GM12801 (cell line): Measurements from ENCODE around the gene MTHFR.

Experiments
- TF ChIP-seq, protein P1 (sequence below): IDR thresholded peaks from one replicate; pipeline ENCODE4 v1.5.1; 2011; ENCODE audit warnings: control low read depth; ENCODE audit not compliant: insufficient read length; ENCODE audit errors: extremely low read depth

MTHFR gene

GRCh38 chr1:11764115-11764514 is 41.6 kb downstream of the MTHFR start:
- TF ChIP-seq, protein P1, sequence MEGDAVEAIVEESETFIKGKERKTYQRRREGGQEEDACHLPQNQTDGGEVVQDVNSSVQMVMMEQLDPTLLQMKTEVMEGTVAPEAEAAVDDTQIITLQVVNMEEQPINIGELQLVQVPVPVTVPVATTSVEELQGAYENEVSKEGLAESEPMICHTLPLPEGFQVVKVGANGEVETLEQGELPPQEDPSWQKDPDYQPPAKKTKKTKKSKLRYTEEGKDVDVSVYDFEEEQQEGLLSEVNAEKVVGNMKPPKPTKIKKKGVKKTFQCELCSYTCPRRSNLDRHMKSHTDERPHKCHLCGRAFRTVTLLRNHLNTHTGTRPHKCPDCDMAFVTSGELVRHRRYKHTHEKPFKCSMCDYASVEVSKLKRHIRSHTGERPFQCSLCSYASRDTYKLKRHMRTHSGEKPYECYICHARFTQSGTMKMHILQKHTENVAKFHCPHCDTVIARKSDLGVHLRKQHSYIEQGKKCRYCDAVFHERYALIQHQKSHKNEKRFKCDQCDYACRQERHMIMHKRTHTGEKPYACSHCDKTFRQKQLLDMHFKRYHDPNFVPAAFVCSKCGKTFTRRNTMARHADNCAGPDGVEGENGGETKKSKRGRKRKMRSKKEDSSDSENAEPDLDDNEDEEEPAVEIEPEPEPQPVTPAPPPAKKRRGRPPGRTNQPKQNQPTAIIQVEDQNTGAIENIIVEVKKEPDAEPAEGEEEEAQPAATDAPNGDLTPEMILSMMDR, result no peak

GRCh38 chr1:11761988-11762406 is 43.8 kb downstream of the MTHFR start, which contains the start of gene C1orf167:
TSS of gene C1orf167 (plus strand) at chr1:11762193. CDS start at chr1:11764401, 2,208 bp downstream.
- TF ChIP-seq, protein P1, result no peak

DNA sequence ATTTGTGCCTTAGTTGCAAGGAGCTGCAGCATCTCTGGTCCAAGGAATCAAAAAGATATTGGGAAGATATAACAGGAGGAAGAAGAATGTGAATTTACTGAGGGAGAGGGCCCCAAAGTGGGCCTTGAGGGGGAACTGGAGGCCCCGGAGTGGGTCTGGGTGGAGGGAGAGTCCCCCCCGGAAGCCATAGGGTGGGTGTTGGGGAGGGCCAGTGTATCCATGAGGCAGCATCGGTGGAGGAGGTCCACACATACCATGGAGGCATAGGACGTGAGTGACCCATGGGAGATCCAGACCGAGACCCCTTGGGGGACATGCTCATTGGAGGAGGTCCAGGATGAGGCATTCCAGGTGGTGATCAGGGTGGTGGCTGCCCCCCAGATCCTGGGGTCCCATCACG is 44.5 kb downstream of the MTHFR start:
- TF ChIP-seq, protein P1, result no peak

GRCh38 chr1:11759791-11760190 is 46.0 kb downstream of the MTHFR start:
- TF ChIP-seq, protein P1, result no peak

DNA sequence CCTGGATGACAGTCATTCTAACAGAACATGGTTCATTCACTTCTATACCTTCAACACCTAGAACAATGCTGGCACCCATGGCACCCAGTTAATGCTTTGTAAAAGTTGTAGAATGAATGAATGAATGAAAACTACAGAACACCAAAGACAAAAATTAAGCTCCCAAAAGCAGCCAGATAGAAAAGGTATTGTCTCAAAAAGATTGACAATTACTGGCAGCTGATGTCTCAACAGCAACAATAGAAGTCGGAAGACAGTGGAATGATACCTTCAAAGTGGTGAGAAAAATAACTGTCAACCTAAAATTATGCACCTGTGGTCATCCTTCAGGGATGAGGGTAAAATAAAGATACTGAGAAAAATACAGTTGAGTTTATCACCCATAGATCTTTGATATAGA is 48.7 kb downstream of the MTHFR start:
- TF ChIP-seq, protein P1, result no peak

DNA sequence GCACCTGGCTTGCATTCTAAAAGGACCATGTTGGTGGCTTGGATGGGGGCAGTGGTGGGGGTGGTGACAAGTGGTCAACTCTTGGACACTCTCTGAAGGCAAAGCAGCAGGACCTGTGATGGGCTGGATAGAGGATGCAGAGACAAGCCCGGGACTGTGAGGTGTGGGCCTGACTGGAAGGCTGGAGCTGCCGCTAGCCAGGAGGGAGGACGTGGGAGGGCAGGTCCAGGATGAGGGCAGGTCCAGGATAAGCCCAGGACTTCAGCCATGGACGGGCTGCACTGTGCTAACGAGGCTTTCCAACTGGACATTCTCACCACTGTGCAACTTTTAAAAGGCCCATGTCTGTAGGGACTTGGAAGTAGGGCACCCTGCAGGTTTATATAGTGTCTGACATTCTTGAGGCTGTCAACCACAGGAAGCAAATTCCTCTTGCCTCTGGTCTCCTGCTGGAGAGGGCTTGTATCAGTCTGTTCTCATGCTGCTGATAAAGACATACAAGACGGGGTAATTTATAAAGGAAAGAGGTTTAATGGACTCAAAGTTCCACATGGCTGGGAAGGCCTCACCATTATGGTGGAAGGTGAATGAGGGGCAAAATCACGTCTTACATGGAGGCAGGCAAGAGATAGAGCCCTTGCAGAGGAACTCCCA is 52.1 kb downstream of the MTHFR start:
- TF ChIP-seq, protein P1, result no peak

GRCh38 chr1:11752359-11753088 is 53.2 kb downstream of the MTHFR start:
- TF ChIP-seq, protein P1, result no peak
